Measurements from ENCODE around the gene SNRNP200.

DNA sequence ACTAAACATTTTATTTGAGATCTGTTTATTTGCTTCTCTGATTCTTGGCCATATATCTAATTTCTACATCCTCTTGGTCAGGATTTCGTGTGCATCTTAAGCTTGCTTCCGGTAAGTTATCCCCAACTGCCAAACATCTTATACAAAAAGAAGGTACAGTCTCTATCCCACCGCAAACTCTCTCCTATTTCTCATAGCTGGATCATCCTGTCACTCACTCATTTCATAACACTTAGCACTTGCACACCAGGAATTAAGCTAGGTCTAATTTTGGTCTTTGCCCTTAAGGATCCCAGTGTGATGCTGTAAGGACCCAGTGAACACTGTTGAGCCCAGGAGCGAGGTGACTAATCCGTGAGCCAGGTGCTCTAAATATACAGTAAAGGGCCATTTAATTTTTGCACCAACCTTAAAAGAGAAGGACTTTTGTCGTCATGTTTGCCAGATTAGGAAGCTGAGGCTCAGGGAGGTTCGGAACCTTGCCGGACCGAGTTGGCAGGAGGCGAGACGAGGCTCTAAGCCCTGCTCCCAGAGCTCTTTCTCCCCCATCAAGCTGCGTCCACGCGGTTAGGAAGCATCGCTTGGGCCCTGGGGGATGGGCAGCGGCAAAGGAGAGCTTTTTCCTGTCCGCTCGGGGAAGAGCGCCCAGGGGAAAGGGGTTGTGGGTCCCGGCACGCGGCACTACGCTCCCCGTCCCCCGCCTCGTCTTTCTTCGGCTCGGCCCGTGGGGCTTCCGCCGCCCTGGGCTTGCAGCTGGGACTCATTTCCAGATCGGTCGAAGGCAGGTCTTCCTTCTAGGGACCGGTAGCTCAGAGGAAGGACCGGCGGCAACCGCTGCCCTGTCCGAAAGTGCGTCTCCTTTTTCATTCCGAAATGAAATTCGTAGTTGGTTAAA is 15.6 kb upstream of the SNRNP200 start:
- TF ChIP-seq, protein P1, sequence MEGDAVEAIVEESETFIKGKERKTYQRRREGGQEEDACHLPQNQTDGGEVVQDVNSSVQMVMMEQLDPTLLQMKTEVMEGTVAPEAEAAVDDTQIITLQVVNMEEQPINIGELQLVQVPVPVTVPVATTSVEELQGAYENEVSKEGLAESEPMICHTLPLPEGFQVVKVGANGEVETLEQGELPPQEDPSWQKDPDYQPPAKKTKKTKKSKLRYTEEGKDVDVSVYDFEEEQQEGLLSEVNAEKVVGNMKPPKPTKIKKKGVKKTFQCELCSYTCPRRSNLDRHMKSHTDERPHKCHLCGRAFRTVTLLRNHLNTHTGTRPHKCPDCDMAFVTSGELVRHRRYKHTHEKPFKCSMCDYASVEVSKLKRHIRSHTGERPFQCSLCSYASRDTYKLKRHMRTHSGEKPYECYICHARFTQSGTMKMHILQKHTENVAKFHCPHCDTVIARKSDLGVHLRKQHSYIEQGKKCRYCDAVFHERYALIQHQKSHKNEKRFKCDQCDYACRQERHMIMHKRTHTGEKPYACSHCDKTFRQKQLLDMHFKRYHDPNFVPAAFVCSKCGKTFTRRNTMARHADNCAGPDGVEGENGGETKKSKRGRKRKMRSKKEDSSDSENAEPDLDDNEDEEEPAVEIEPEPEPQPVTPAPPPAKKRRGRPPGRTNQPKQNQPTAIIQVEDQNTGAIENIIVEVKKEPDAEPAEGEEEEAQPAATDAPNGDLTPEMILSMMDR (IDR thresholded peaks at IDR 0.05), result no peak
- TF ChIP-seq POLR2A (IDR thresholded peaks at IDR 0.05), result no peak
